Neural progenitor cell (in vitro differentiated cells): ENCODE data around the gene PVALEF. TPM values are rescaled to one million over a fixed set of nuclear protein-coding genes. Genes with fewer than 3 reads are reported as not detected.

Source experiments
- DNase-seq: peaks from one replicate; pipeline ENCODE4 v3.0.0-alpha.2; 2016; ENCODE audit warnings: low spot score
- H2AFZ ChIP-seq: fragments of 200-600 bp; sonication (generic); replicated peaks from 2 replicates; pipeline ENCODE4 v1.6.1; 2016; ENCODE audit warnings: antibody characterized with exemption
- H3F3A ChIP-seq: fragments of 200-600 bp; sonication (generic); 2 replicates; pipeline ENCODE4 v1.6.1; 2016; ENCODE audit warnings: antibody characterized with exemption, low read depth
- H3K27ac ChIP-seq: fragments of 200-600 bp; sonication (generic); 2 replicates; pipeline ENCODE4 v1.5.1; 2016; ENCODE audit warnings: mild to moderate bottlenecking
- H3K27me3 ChIP-seq: fragments of 200-600 bp; sonication (generic); 2 replicates; pipeline ENCODE4 v1.6.1; 2016; ENCODE audit warnings: mild to moderate bottlenecking, moderate library complexity
- H3K36me3 ChIP-seq: fragments of 200-600 bp; sonication (generic); 2 replicates; pipeline ENCODE4 v1.5.1; 2016
- H3K4me1 ChIP-seq: fragments of 200-600 bp; sonication (generic); 2 replicates; pipeline ENCODE4 v1.6.1; 2016; ENCODE audit warnings: mixed run types
- H3K4me2 ChIP-seq: fragments of 200-600 bp; sonication (generic); 2 replicates; pipeline ENCODE4 v1.6.1; 2016
- H3K4me3 ChIP-seq: fragments of 200-600 bp; sonication (generic); 2 replicates; pipeline ENCODE4 v1.5.1; 2016
- H3K79me2 ChIP-seq: fragments of 200-600 bp; sonication (generic); 2 replicates; pipeline ENCODE4 v1.6.1; 2016; ENCODE audit warnings: low read depth
- H3K9ac ChIP-seq: fragments of 200-600 bp; sonication (generic); 2 replicates; pipeline ENCODE4 v1.6.1; 2016
- H3K9me3 ChIP-seq: fragments of 200-600 bp; sonication (generic); 2 replicates; pipeline ENCODE4 v1.5.1; 2016; ENCODE audit warnings: low read depth
- H4K20me1 ChIP-seq: fragments of 200-600 bp; sonication (generic); 2 replicates; pipeline ENCODE4 v1.6.1; 2016; ENCODE audit warnings: low read depth
- H3K27ac Mint-ChIP-seq: 3 replicates; pipeline ENCODE4 v1.8.0; 2021; ENCODE audit warnings: mixed read lengths
- H3K27me3 Mint-ChIP-seq: 2 replicates; pipeline ENCODE4 v1.8.0; 2022; ENCODE audit warnings: low read depth, mild to moderate bottlenecking, inconsistent platforms, moderate library complexity, mixed read lengths; ENCODE audit not compliant: insufficient read depth
- H3K36me3 Mint-ChIP-seq: 3 replicates; pipeline ENCODE4 v1.8.0; 2021; ENCODE audit warnings: mixed read lengths
- H3K4me1 Mint-ChIP-seq: 3 replicates; pipeline ENCODE4 v1.8.0; 2021; ENCODE audit warnings: mixed read lengths
- H3K4me3 Mint-ChIP-seq: 3 replicates; pipeline ENCODE4 v1.8.0; 2021; ENCODE audit warnings: mild to moderate bottlenecking, moderate library complexity, mixed read lengths
- H3K9me3 Mint-ChIP-seq: 3 replicates; pipeline ENCODE4 v1.8.0; 2020; ENCODE audit warnings: mixed read lengths
- EZH2 ChIP-seq: fragments of 200-600 bp; sonication (generic); IDR thresholded peaks from 2 replicates; pipeline ENCODE4 v1.6.1; 2017; ENCODE audit warnings: antibody characterized with exemption, mild to moderate bottlenecking, moderate library complexity
- EZH2phosphoT487 ChIP-seq: fragments of 200-600 bp; sonication (generic); IDR thresholded peaks from 2 replicates; pipeline ENCODE4 v1.6.1; 2017; ENCODE audit warnings: antibody characterized with exemption
- total RNA-seq: library from RNA; depleted of rRNA; stranded (reverse); fragments of >200 nt; gene quantifications from 2 replicates; pipeline ENCODE4 v1.2.3, GENCODE V29; 2015; ENCODE audit warnings: low replicate concordance
- TF ChIP-seq, protein P1 (sequence below): fragments of 200-600 bp; sonication (generic); IDR thresholded peaks from 2 replicates; pipeline ENCODE4 v1.5.1; 2017; ENCODE audit warnings: antibody characterized with exemption, mild to moderate bottlenecking

Gene PVALEF
- total RNA-seq, 1 donor from 2014 or later = not detected

- Histone ChIP-seq H3K4me3 (no peak overlapping the region), H3K4me1 (no peaks in the 10 kb centered on the region), H3K27me3 (no peaks in the 10 kb centered on the region), H3K79me2 (no peaks in the 10 kb centered on the region), H4K20me1 (no peaks in the 10 kb centered on the region), H3K9ac (no peak overlapping the region), H3K4me2 (no peak overlapping the region), H3K36me3 (no peaks in the 10 kb centered on the region), H2AFZ (no peak overlapping the region), H3K27ac (no peak overlapping the region), H3K9me3 (no peaks in the 10 kb centered on the region), H3F3A (no peaks in the 10 kb centered on the region)
- H3K4me1 Mint-ChIP-seq = no peaks in the 10 kb centered on the region
- peaks cover 24% of the 10 kb centered on the region for H3K9me3 Mint-ChIP-seq
- peaks cover 7% of the 10 kb centered on the region for H3K27me3 Mint-ChIP-seq
- H3K36me3 Mint-ChIP-seq = peaks cover 3% of the 10 kb centered on the region
- H3K27ac Mint-ChIP-seq = no peak overlapping the region
- H3K4me3 Mint-ChIP-seq = no peak overlapping the region
- TF ChIP-seq EZH2phosphoT487 = no peak
- TF ChIP-seq EZH2 = no peak
- TF ChIP-seq, protein P1, sequence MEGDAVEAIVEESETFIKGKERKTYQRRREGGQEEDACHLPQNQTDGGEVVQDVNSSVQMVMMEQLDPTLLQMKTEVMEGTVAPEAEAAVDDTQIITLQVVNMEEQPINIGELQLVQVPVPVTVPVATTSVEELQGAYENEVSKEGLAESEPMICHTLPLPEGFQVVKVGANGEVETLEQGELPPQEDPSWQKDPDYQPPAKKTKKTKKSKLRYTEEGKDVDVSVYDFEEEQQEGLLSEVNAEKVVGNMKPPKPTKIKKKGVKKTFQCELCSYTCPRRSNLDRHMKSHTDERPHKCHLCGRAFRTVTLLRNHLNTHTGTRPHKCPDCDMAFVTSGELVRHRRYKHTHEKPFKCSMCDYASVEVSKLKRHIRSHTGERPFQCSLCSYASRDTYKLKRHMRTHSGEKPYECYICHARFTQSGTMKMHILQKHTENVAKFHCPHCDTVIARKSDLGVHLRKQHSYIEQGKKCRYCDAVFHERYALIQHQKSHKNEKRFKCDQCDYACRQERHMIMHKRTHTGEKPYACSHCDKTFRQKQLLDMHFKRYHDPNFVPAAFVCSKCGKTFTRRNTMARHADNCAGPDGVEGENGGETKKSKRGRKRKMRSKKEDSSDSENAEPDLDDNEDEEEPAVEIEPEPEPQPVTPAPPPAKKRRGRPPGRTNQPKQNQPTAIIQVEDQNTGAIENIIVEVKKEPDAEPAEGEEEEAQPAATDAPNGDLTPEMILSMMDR = no peak
- DNase-seq = no peak
These were observed 11.4 kb downstream of the PVALEF start for GRCh38 chr17:81176666-81177065.

DNA sequence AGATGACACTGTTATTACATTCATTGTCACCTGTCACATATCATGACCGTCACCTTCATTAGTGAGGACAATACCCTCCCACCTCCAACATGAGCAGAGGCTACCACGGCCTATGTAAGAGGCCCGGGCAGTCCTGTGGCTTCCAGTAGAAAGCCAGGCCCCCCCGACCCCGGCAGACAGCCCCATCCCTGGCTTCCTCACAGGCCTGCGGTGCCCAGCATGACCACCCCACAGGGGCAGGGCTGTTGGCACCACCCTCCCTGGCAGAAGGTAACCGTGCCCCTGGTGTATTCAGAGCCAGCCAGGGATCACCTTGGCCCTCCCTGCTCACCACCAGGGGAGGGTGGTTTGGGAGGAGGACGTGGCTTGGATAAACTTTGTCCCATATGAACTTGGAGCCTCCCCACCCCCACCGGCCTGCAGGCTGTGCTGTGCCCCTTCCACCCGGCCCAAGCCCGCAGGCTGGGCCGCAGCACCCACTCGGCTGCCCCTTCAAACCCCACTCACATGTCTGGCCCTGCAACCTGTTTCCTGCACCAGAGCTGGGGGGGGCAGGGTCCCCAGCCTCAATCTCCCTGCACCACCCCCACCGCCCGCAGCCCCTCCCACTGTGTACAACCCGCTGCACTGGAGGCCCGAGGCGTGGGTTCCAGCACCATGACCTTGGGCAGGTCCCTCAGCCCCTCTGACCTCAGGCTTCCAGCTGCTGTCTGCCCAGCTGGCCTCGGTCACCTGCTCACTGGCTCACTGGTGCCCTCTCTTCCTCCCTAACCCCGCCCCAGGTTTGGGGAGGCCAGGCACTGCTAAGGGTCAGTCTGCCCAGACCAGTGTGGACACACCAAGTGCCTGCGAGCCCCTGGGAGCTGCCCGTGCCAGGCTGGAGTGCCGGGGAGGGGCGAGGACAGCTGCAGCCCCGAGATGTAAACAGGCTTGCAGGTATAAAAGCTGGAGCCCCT, 13.1 kb downstream of the PVALEF start:
- Histone ChIP-seq H3K4me3 (no peak overlapping the region), H2AFZ (no peak overlapping the region), H3F3A (no peaks in the 10 kb centered on the region), H3K27ac (no peak overlapping the region), H3K4me2 (no peak overlapping the region), H3K27me3 (no peaks in the 10 kb centered on the region), H3K4me1 (no peaks in the 10 kb centered on the region), H3K9me3 (no peaks in the 10 kb centered on the region), H4K20me1 (no peaks in the 10 kb centered on the region), H3K36me3 (no peaks in the 10 kb centered on the region), H3K79me2 (no peaks in the 10 kb centered on the region), H3K9ac (no peak overlapping the region)
- Mint-ChIP-seq H3K9me3 (peaks cover 20% of the 10 kb centered on the region), H3K27me3 (peaks cover 6% of the 10 kb centered on the region), H3K4me1 (no peaks in the 10 kb centered on the region), H3K36me3 (peaks cover 2% of the 10 kb centered on the region), H3K4me3 (no peak overlapping the region), H3K27ac (no peak overlapping the region)
- DNase-seq = no peak
- TF ChIP-seq EZH2phosphoT487 (no peak), EZH2 (no peak)
- TF ChIP-seq, protein P1 = no peak

DNA sequence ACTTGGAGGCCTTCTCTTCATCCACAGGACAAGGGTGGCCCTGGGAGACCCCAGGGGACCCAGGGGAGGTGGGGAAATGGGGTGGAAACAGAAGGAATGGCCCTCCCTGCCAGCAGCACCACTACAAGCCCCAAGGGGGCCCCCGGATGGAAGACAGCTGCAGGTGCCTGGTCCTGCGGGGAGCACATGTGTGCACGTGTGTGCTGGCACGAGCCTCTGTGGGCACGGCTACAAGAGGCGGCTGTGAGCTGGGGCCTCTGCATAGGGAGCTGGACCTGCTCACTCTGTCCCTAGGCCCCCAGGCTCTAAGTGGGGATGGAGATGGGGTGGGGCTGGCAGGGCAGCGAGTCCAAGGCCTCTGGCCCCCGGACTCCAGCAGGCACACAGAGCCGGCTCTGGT, 13.9 kb downstream of the PVALEF start:
- Mint-ChIP-seq H3K27me3 (peaks cover 4% of the 10 kb centered on the region), H3K9me3 (peaks cover 12% of the 10 kb centered on the region), H3K4me3 (no peak overlapping the region), H3K27ac (no peak overlapping the region), H3K4me1 (no peaks in the 10 kb centered on the region), H3K36me3 (no peaks in the 10 kb centered on the region)
- DNase-seq = no peak
- TF ChIP-seq EZH2 (no peak), EZH2phosphoT487 (no peak)
- no peaks in the 10 kb centered on the region for H3K27me3 ChIP-seq
- H4K20me1 ChIP-seq = no peaks in the 10 kb centered on the region
- no peak overlapping the region for H2AFZ ChIP-seq
- no peak overlapping the region for H3K4me2 ChIP-seq
- H3K4me3 ChIP-seq = no peak overlapping the region
- no peaks in the 10 kb centered on the region for H3K36me3 ChIP-seq
- H3F3A ChIP-seq = no peaks in the 10 kb centered on the region
- H3K79me2 ChIP-seq = no peaks in the 10 kb centered on the region
- H3K9ac ChIP-seq = no peak overlapping the region
- no peaks in the 10 kb centered on the region for H3K4me1 ChIP-seq
- H3K9me3 ChIP-seq = no peaks in the 10 kb centered on the region
- no peak overlapping the region for H3K27ac ChIP-seq

DNA sequence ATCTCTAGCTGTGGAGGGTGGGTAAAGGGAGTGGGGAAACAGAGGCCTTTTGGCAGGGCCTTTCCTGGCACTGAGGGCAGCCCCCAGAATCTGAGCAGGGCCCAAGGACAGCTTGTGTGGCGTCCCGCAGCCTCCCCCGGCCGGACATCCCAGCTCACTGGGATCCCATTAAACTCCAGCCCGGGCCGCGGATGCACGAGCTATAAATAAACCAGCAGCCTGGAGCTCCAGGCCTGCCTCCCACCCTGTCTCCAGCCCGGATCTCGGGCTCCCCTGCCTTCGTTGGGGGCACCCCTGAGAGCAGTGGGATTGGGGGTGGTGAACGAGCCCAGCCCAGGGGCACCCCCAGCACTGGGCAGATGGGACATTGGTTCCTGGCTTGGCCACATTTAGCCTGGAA, 14.6 kb downstream of the PVALEF start:
- no peak overlapping the region for H3K4me3 ChIP-seq
- Mint-ChIP-seq H3K9me3 (peaks cover 11% of the 10 kb centered on the region), H3K27me3 (peaks cover 4% of the 10 kb centered on the region), H3K4me3 (no peak overlapping the region), H3K36me3 (no peaks in the 10 kb centered on the region), H3K27ac (no peak overlapping the region), H3K4me1 (no peaks in the 10 kb centered on the region)
- H3K27ac ChIP-seq = no peak overlapping the region
- H3K36me3 ChIP-seq = no peaks in the 10 kb centered on the region
- H3K4me1 ChIP-seq = peaks cover 5% of the 10 kb centered on the region
- no peaks in the 10 kb centered on the region for H3F3A ChIP-seq
- no peaks in the 10 kb centered on the region for H4K20me1 ChIP-seq
- H3K9me3 ChIP-seq = no peaks in the 10 kb centered on the region
- H3K79me2 ChIP-seq = no peaks in the 10 kb centered on the region
- no peaks in the 10 kb centered on the region for H3K27me3 ChIP-seq
- H3K4me2 ChIP-seq = no peak overlapping the region
- no peak overlapping the region for H3K9ac ChIP-seq
- TF ChIP-seq, protein P1 = no peak
- no peak for TF ChIP-seq EZH2
- no peak for TF ChIP-seq EZH2phosphoT487
- H2AFZ ChIP-seq = no peak overlapping the region
- DNase-seq = no peak
